Loucy (cell line): Measurements from ENCODE around the gene METTL15.

Source experiments
- CTCF ChIP-seq: fragments of 200-600 bp; sonication (generic); conservative IDR thresholded peaks from 2 replicates; pipeline ENCODE4 v1.5.1; 2014; ENCODE audit warnings: mild to moderate bottlenecking, antibody characterized with exemption, low read length
- EZH2phosphoT487 ChIP-seq: fragments of 200-600 bp; IDR thresholded peaks from 2 replicates; pipeline ENCODE4 v1.6.1; 2018; ENCODE audit warnings: antibody characterized with exemption, mild to moderate bottlenecking, moderate library complexity, borderline replicate concordance

DNA sequence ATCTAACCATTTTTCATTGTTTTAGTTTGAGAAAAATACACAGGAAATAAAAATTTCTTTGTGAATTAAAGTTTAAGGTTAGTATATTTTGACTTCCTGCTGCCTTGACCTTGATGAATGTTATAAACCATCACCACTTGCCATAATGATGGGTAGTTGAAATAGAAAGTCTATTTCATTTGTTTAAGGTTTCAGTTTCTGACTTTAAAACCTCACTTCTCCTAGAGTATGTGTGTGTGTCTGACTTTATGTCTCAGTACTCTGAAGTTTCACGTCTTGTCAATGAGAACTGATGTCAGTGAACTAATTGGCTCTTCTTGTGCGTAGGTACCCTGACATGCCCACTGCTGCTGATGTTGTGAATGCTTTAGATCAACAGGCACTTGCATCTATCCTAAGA, 188.2 kb downstream of the METTL15 start:
- TF ChIP-seq CTCF (no peak), EZH2phosphoT487 (no peak)
